Measurements from ENCODE around the gene TCF7L1.

- TF ChIP-seq POLR2A (IDR thresholded peaks at IDR 0.05; ENCODE audit: low read length): no peak
- no peak for TF ChIP-seq GATA1 (IDR thresholded peaks at IDR 0.05; ENCODE audit: low read depth, low read length)
Observed at GRCh38 chr2:85325466-85325811, 192.2 kb downstream of the TCF7L1 start.

Measured in erythroblast (primary cell).